Stimulated activated CD4-positive, alpha-beta T cell treated with anti-CD3 and anti-CD28 coated beads, TNF-alpha, amount 100 ng/mL, for 48 hours (primary cell): Measurements from ENCODE around the gene MRPL10.
A peak's percentile ranks its signal among the peaks of the same experiment; 100 is the strongest.

Experiments
- DNase-seq, 3 donors: peaks; one replicate each; pipeline ENCODE4 v3.0.0-alpha.2; 2020; ENCODE audit warnings: low read depth in 3 of 3

The MRPL10 gene

DNA sequence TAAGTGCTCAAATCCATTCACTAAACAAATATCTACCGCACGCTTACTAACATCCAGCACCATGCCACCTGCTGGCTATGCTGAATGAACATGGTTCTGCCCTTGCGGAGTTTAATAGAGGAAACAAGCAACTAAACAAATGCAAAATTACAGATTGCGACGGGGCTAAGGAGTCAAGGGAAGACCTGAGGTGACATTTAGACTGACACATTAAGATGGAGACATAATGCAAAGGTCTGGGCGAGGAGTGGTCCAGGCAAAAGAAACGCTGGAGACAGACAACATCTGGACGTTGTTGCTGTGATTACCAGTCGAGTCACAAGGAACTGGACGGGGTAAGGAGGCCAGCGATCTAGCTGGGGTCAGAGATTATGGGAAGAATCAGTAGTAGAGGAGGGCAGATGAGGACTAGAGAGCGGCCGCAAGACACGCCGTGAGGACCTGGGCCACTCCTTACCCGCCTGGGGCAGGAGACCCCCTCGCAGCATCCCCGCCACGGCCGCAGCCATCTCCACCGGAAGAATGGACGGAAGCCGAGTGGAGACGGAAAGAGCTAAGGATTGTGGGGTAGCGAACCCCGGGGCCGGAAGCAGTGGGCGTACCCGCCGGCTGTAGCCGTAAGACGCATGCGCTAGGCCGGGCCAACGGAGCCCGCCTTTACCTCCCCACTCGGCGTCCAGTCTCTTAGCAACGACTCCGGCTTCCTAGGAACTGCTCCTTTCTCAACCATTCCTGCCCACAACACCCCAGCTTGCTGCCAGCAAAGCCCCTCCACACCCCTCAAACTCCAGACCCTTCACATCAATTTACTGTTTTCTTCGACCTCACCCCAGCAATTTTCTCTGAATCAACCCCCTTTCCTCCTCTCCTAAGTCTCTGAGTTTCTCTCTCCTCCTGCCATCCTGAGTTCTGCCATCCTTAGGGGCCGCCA lies at the start of gene MRPL10, which contains the start of gene LRRC46:
Gene MRPL10, minus strand, starts transcription at position 539 of the 931 bp plus-strand sequence. Its CDS starts 30 bp downstream, at position 509.
Gene LRRC46, plus strand, starts transcription at position 668 of the 931 bp plus-strand sequence. CDS start 320 bp downstream, outside the sequence.
- peak; percentile 87 to 90 (median 87) for DNase-seq

DNA sequence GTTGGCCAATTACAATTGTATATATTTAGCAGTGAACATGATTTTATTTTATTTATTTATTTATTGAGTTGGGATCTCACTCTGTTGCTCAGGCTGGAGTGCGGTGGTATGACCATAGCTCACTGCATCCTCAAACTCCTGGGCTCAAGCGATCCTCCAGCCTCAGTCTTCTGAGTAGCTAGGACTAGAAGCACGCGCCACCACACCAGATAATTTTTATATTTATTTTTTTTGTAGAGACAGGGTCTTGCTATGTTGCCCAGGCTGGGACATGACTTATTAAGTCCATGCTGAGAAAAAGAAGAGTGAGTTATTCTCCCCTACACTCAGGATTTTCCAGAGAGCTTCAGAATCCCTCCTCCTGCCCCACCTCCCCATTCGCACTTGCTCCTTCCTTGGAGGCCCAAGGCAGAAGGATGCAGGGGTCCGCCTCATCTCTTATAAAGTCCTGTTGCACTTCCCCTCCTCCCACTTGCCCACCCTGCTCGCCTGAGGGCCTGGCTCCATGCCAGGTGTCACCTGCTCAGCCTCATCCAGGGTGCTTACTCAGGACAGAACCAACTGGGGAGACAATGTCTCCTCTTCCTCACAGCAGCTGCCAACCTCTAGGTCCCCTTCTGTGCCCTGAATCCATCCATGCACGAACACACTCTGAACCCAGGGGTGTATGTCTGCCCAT lies 48.6 kb upstream of the MRPL10 start:
- no peak for DNase-seq

DNA sequence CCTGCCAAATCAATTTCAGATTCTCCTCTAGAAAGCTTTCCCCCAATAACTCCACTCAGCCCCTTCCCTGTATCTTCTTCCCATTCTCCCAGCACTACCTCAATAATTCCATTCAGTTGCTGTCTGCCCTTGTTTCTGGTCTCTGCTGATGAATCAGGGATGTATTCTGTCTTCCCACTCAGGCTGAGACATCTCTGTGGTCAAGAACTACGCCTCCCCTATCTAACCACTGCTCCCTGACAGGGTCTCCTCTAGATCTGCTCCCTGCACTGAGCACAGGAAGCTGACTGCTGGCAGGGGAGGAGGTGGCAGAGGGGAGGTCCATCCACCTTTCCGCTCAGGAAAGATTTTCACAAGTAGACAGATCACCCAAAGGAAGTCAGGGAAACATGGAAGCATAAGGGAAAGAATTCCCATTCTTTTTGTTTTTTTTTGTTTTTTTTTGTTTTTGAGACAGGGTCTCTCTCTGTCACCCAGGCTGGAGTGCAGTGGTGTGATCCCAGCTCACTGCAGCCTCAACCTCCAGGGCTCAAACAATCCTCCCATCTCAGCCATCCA lies 47.8 kb upstream of the MRPL10 start:
- no peak for DNase-seq

DNA sequence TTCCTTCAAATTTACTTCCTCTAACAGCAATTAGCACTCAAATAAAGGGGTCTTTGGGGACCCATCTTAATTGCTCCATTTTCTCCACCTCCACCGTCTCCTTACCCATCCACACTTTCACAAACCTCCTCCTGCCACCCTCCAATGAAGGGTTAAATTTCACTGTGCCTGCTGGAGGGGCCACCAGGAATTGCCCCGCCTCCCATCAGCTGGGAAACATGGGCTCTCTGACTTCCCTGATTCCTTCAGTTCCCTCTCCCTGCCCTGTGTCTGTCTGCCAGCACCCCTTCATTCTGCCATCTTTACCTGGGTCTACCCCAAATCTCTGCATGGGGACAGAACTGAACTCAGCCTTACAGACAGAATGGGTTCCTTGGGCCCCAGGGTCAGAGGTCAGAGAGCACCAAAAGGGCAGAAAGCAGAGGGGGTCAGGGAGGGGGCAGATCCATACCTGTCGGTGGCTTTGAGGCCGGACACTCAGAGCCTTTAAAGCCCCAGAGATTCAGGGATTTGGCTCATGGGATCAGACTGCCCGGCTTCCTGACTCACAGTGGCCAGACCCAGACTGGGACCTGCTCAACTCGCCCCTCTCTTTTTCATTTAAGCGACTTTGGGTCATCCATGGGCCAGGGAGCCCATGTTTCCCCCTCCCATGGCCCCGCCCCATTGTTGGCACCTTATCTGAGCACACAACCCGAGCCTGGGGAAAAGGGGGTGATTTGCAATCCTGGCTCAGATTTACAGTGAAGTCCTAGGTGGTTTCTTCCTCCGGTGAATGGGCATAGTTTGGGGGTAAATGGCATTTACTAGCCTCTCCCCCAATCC lies 47.1 kb upstream of the MRPL10 start:
- no peak for DNase-seq

DNA sequence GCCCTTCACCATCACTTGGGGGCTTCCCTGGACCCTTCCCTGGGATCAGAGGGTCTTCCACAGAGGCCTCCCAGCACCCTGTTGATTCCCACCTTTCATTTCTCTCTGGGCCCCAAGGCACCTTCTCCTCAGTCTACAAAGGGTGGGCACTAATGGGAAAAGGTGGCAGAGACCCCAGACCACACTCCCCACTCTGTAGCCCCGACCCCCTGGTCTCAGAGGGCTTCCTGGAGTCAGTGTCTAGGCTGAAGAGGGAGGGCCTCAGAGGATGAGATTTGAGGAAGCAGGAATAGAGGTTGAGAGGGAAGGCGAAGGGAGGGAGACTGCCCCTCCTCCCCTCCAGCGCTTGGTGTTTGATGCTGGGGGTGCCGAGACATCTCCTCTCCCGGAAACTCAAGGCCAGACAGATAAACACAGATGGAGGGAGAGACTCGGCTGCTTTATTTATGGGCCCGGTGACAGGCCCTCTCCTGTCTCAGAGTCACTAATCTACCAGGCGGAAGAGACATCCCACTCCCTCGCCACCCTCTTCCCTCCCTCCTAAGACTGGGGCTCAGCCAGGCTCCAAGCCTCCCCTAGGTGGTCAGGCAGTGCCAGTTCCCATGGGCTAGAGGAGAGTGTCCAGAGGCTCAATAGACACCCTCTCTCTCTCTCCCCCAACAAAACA lies 46.2 kb upstream of the MRPL10 start:
- no peak for DNase-seq

DNA sequence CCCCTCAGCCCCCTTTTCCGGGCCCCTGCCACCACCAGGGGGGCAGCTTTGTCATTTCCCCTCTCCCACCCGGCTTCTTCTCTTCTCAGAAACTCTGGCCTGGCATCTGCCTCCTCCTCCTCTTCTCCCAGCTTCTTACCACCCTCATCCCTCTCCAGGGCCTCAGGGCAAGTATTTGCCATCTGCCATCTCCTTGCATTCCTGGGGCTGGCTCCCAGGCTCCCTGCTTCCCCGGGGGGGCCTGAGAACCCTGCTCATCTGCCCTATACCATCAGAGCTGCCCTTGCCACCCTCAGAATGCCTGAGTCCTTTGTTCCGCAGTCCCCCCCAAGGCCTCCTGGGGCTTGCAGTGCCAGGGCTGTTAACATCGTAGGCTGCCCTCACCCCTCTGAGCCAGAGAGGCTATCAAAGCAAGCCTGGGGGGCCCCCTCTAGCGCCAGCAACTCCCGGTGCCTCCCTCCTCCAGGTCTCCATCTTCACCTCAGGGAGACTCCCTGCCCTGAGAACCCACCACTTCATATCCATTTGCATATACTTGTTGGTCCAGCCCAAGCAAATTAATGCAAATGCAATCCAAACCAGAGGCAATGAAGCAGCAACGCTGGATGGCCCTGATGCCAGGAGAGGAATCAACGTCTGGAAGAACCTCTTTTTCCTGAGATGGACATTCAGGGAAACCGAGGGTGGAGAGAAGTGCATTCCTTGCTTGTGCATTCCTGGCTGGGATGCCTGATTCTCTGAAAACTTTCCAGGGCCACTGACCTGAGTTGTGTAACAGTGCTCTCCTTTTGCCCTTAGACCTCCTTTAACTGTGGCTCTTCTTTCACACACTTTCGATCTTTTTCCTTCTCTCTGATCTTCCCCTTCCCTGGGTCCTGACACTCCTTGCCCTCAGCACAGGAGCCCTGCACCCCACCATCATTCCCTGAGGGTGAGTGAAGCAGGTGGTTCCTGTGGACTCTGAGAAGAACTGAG lies 44.0 kb upstream of the MRPL10 start:
- no peak for DNase-seq

DNA sequence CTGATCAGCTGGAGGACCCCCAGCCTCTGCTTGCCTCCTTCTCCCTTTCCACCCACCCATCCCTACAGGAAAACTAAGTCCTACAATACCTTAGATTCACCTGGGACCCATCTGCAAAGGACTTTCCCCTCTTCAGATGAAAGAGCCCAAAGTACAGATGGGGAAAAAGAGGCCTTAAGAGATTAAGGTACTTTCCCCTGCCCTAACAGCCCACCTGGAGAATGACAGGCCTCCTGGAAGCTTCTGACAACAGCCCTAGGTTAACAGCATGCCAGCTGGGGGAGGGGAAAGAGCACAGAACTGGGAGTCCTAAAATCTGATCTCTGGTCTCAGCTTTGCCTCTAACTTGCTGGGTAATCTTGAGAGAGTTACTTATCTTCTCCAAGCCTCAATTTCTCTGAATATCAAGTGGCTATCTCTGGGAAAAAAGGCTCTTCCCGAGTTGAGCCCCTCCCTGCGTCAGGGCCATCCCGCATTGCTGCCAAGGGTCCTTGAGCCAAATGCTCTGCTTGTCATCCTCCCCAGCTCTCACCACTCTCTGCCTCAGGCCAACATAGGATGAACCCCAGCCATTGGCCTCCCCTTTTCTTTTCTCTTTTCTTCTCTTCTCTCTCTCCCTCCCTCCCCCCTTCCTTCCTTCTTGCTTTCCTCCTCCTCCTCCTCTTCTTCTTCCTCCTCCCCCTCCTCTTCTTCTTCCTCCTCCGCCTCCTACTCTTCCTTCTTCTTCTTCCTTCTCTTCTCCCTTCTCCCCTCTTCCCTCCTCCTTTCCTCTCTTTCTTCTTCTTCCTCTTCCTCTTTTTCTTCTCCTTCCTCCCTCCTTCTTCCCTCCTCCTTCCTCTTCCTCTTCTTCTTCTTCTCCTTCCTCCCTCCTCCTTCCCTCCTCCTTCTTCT lies 42.1 kb upstream of the MRPL10 start:
- DNase-seq: no peak

DNA sequence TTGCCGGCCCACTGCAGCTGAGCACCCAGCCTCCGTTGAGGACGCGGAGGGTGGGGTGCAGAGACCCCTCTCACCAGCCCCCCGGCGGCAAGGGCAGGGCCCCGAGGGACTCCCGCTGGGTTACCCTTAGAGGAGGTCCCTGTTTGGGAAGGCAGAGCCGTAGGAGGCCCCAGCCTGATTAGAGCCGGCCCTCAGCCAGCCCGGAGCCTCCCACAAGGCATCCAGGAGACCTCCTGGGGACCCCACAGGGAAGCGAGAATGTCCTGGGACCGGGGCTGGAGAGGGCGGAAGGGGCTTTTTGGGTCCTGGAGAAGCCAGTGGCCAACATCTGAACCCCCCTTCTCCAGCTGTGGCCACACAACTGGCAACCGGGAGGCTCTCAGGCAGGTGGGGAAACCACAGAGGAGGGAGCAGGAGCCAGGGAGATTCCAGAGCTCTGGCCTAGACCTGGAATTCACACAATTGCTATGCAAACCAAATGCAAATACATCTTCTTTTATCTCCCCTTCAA lies 41.4 kb upstream of the MRPL10 start:
- DNase-seq: no peak

DNA sequence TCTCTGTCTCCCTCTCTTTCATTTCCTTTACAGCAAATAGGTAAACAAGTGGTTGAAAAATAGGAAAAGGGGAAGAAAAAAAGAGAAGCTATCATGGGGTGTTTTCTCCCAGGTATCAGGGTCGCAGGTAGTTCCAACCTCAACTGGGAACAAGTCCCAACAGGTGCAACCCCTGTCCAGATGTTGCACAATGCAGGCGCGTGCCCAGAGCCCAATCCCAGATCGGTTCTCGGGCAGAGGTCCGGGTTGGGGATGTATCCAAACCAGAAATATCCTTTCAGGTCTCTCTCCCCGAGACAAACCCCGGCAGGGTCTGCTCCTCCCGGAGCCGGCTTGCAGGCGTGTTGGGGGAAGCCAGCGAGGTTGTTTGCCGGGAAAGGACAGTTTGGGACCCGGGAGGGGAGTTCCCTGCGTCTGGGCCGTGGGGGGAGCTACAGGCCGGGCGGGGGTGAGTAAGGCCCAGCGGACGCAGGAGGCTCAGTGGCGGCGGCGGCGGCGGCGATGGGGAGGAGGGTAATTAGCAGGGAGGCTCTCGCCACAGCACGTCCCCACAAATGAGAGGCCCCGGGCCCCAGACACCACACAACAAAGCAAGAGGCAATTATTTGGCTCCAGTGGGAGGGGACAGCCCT lies 40.8 kb upstream of the MRPL10 start:
- DNase-seq: no peak

DNA sequence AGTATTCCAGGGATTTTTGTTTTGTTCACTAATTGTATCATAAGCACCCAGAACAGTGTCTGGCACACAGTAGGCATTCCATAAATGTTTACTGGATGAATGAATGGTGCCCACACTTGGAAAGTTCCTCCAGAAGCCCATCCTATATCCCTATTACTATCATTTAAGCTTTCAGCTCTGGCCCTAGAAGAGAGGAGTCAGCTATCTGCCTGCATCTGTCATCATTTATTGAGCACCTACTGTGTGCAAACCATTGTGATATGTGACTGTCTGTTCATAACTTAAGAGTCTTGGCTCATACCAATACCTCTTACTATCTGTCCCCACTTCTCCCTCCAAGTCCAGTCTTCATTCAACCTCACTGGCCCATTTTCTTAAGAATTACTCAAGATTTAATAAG lies 39.7 kb upstream of the MRPL10 start:
- no peak for DNase-seq

DNA sequence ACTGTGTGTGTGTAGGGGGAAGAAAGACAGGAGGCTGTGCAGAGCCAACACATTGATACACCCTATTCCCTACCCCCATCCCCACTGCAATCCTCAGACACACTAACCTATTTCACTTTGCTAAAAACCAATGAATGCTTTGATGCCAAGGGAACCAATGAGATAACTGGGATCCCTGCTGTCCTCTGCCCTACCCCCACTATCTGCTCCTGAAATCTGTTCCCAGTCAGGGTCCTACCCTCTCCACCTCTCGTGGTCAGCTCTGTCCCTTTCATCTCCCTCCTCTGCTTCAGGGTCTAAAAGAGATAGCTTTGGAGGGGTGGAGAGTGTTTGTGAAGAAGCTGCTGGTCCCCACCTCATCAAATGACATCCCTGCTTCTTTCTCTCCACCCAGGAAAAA lies 38.7 kb upstream of the MRPL10 start:
- no peak for DNase-seq

DNA sequence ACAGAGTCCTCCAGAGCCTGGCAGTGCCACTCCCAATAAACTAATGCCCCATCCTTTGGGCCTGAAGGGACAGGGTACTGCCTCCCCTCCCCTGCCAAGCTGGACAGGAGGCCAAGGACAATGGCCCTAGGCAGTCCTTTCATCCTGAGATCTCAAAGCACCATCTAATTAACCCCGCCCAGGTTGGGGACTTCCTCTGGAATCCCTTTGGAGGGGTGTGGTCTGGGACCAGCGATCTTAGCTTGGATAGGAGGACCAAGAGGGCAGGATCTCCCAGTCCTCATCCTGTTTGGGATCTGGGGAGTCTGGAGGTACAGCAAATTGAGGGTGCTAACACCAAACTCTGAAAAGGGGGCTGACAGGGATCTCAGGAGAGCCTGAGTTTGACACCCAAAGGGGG lies 37.8 kb upstream of the MRPL10 start:
- no peak for DNase-seq

DNA sequence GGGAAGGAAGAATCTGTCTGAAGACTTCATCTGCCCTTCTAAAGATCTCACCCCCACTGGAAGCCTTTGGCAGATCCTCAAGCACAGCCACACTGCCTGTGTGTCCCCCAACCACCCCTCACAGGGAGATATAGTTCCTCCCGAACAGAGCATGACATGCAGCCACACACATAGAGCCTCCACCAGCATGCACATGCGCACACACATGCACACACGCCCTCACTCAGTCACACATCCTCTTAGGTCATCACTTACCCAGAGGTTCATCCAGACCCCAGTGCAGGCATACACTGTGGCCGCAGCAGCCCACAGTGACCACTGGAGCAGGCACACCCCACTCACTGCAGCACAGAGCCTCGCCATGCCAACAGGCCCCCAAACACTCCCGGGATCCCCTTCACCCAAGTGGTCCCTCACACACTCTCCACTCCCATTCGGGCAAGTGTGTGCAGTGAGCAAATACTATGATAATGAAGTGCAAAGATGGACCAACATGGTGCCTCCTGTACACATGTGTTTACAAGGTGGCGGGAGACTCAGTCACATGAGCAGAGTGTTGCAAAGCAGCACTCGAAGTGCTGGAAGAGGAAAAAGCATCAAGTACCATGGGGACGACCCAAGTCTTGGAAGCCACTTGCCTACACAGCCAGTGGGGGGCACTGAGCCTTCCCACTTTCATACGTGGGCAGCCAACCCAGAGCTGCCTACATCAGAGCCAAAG lies 36.6 kb upstream of the MRPL10 start:
- no peak for DNase-seq

DNA sequence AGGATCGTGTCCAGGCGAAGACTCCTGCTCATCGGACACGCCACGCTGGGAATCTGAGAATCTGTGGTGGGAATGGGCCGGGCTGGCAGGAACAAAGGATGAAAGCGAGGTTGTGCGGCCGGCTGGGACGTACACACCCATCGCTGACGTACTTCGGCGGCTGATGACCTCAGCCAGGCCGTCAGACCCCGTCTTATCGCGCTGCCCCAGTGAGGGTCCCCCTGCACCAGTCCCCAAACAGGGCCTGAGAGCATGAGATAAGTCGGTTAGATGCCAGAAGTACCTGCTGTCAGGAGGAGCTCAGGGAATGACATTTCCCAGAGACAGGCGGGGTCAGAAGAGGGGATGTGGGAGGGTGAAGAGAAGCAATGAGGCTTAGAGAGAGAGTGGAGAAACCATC lies 35.6 kb upstream of the MRPL10 start:
- no peak for DNase-seq

DNA sequence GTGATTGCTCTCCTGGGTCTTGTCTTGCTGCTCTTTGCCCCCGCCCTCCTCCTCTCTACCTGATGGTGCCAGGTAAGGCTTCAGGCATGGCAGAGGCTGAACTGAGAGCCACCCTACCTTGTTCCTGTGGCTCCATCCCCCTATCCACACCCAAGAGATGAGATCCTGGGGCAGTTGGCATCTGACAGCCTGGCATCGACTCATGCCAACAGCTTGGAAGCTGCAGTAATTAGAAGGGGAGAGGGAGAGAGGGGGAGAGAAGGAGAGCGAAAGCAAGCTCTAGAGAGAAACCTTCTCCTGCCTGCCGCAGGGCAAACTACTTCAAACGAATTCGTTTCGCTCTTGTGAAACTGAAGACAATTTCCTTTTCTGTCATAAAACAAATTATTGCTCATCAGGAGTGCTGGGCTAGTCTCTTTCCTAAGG lies 33.5 kb upstream of the MRPL10 start:
- DNase-seq: no peak

DNA sequence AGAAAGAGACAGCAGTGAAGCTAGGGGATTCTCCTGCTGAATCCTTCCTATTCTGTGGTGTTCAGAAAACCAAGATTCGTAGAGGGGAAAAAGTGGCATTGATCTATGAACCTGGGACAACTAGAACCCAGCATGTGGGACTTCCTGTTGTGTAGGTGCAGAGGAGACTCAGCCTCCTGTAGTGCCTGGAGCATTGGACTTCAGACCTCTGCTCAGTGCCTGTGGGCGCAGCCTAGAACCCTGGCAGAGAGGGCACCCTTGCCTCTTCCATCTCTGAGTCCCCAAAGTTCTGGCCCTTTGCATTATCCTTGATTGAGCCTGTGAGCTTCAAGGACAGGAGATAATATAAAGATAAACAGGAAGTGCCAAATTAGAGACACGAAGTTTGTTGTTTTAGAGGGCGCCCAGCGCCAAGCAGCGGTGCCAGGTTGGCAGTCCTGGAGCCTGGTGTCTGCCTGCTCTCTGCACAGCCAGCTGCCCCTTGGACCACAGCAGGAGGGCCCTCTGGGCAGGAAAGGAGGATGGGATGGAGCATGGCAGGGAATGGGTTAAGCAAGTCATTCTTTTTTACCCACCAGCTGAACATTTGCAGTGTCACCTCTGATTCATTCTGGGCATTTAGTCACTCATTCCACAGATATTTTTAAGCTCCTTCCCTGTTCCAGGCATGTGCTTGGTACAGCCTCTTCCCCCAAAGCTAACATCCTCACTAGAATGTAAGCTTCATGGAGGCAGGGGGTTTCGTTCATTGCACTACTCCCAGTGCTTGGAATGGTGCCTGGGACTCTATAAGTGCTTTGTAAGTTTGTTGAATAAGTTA lies 31.5 kb upstream of the MRPL10 start:
- no peak for DNase-seq

DNA sequence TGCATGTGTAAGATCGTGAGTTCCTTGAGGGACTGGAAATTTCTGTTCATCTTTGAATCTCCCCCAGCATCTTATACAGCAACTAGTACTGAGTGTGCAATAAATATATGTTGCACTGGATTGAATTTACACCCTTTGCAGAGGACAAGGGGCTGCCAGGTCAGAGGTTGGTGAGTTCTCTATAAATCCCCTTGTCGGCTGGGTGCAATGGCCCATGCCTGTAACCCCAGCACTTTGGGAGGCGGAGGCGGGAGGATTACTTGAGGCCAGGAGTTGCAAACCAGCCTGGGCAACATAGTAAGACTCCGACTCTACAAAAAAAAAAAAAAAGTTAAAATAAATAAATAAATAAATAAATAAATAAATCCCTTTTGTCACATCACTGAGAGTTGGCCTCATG lies 29.0 kb upstream of the MRPL10 start:
- no peak for DNase-seq
